Breast epithelium (tissue), 4 donors: ENCODE measurements around the gene EML1. TPM values are rescaled to one million over a fixed set of nuclear protein-coding genes. Genes with fewer than 3 reads are reported as not detected.

Experiments
- DNase-seq, 2 donors: peaks; one replicate each; pipeline ENCODE4 v3.0.0-alpha.2; 2019; ENCODE audit warnings: low spot score in 2 of 2
- H3K27ac ChIP-seq, 2 donors: fragments of 200-600 bp; sonication (generic) in 1 of 2; one replicate each; pipeline ENCODE4 v1.5.1; 2016 to 2019; ENCODE audit warnings: mild to moderate bottlenecking in 1 of 2
- H3K27me3 ChIP-seq, 2 donors: fragments of 200-600 bp; sonication (generic) in 1 of 2; one replicate each; pipeline versions ENCODE4 v1.5.1 to v1.6.0; 2017 to 2019; ENCODE audit warnings: control low read depth in 1 of 2, mild to moderate bottlenecking in 1 of 2
- H3K36me3 ChIP-seq: fragments of 200-600 bp; one replicate; pipeline ENCODE4 v1.5.1; 2019
- H3K4me1 ChIP-seq, 2 donors: fragments of 200-600 bp; sonication (generic); one replicate each; pipeline ENCODE4 v1.5.1; 2016 to 2019; ENCODE audit warnings: control low read depth in 1 of 2
- H3K4me3 ChIP-seq, 3 donors: fragments of 200-600 bp; sonication (generic); 1 replicate in 2 of 3; 2 replicates in 1 of 3; pipeline ENCODE4 v1.5.1; 2016 to 2019; ENCODE audit warnings: mild to moderate bottlenecking in 3 of 3, moderate library complexity in 2 of 3
- H3K9me3 ChIP-seq, 2 donors: fragments of 200-600 bp; sonication (generic) in 1 of 2; one replicate each; pipeline ENCODE4 v1.5.1; 2016 to 2019; ENCODE audit warnings: control low read depth in 1 of 2
- CTCF ChIP-seq, 3 donors: fragments of 450-650 bp; IDR thresholded peaks; one replicate each; pipeline ENCODE4 v1.5.1; 2016 to 2017; ENCODE audit warnings: antibody characterized with exemption in 3 of 3, mild to moderate bottlenecking in 3 of 3, moderate library complexity in 3 of 3
- POLR2A ChIP-seq: fragments of 450-650 bp; IDR thresholded peaks from one replicate; pipeline ENCODE4 v1.6.1; 2016; ENCODE audit warnings: antibody characterized with exemption, mild to moderate bottlenecking, moderate library complexity
- POLR2AphosphoS5 ChIP-seq, 3 donors: sonication (generic); formaldehyde crosslinking; IDR thresholded peaks; one replicate each; pipeline ENCODE4 v1.6.1; 2017; ENCODE audit warnings: antibody characterized with exemption in 3 of 3
- intact Hi-C: fragments of 100-400 bp; cut with DNase I; formaldehyde crosslinking; loops from one replicate; pipeline ENCODE4 v1.15.1; 2023; ENCODE audit warnings: low total_unique reads
- total RNA-seq, 3 donors: library from RNA; depleted of rRNA; stranded (reverse); fragments of >200 nt; gene quantifications; one replicate each; pipeline ENCODE4 v1.1.0, GENCODE V29; 2016

The EML1 gene
- total RNA-seq, 3 donors from 2014 or later = 11.3 to 26.1 (median 25.9) TPM

DNA sequence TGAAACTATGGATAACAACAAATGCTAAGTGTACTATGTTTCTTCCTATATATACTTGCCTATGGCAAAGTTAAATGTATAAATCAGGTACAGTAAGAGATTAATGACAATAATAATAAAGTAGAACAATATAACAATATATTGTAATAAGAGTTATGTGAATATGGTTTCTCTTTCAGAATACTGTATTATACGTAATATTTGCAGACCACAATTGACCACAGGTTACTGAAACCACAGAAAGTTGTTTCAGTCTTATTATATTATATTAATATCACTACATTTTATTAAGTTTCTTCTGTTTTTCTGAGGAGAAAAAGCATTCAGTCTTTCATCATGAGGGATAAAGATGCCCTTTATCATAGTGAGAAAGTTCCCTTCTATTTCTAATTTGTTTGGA is 131.2 kb downstream of the EML1 start:
- TF ChIP-seq CTCF (IDR thresholded peaks at IDR 0.05) (no peak), POLR2A (no peak), POLR2AphosphoS5 (IDR thresholded peaks at IDR 0.05) (no peak)

GRCh38 chr14:99925471-99925870 is 132.3 kb downstream of the EML1 start:
- H3K9me3 ChIP-seq = no peaks in the 10 kb centered on the region
- H3K4me1 ChIP-seq = no peaks in the 10 kb centered on the region
- DNase-seq = no peak
- no peak overlapping the region for H3K27ac ChIP-seq
- H3K27me3 ChIP-seq = no peaks in the 10 kb centered on the region
- TF ChIP-seq CTCF (IDR thresholded peaks at IDR 0.05) (no peak), POLR2AphosphoS5 (IDR thresholded peaks at IDR 0.05) (no peak), POLR2A (no peak)
- H3K4me3 ChIP-seq = no peak overlapping the region
- intact Hi-C loops = no loop called here
- no peaks in the 10 kb centered on the region for H3K36me3 ChIP-seq

More for the DNA sequence above, 131.2 kb downstream of the EML1 start:
- no peak for DNase-seq
- Histone ChIP-seq H3K27me3 (no peaks in the 10 kb centered on the region), H3K4me3 (no peak overlapping the region), H3K9me3 (no peaks in the 10 kb centered on the region), H3K27ac (no peak overlapping the region), H3K4me1 (no peaks in the 10 kb centered on the region), H3K36me3 (no peaks in the 10 kb centered on the region)
- intact Hi-C loops = no loop called here

- intact Hi-C loops = no loop called here
- H3K4me1 ChIP-seq = no peaks in the 10 kb centered on the region
- no peak overlapping the region for H3K27ac ChIP-seq
- no peaks in the 10 kb centered on the region for H3K36me3 ChIP-seq
- no peak overlapping the region for H3K4me3 ChIP-seq
- DNase-seq = no peak
- no peaks in the 10 kb centered on the region for H3K27me3 ChIP-seq
- no peaks in the 10 kb centered on the region for H3K9me3 ChIP-seq
- TF ChIP-seq POLR2AphosphoS5 (IDR thresholded peaks at IDR 0.05) = no peak
- TF ChIP-seq POLR2A = no peak
- TF ChIP-seq CTCF (IDR thresholded peaks at IDR 0.05) = no peak
Measured at GRCh38 chr14:99928963-99929362, 135.8 kb downstream of the EML1 start.

- no peak overlapping the region for H3K27ac ChIP-seq
- no peak overlapping the region for H3K4me3 ChIP-seq
- H3K36me3 ChIP-seq = no peaks in the 10 kb centered on the region
- no peaks in the 10 kb centered on the region for H3K4me1 ChIP-seq
- TF ChIP-seq POLR2AphosphoS5 (IDR thresholded peaks at IDR 0.05) (no peak), CTCF (IDR thresholded peaks at IDR 0.05) (no peak), POLR2A (no peak)
- no peak for DNase-seq
- intact Hi-C loops = no loop called here
- no peaks in the 10 kb centered on the region for H3K27me3 ChIP-seq
- H3K9me3 ChIP-seq = no peaks in the 10 kb centered on the region
Measured at GRCh38 chr14:99929601-99930000, 136.4 kb downstream of the EML1 start.

GRCh38 chr14:99930420-99931274 is 137.4 kb downstream of the EML1 start:
- H3K27ac ChIP-seq = no peak overlapping the region
- H3K4me1 ChIP-seq = no peaks in the 10 kb centered on the region
- intact Hi-C loops = no loop called here
- no peak overlapping the region for H3K4me3 ChIP-seq
- H3K27me3 ChIP-seq = no peaks in the 10 kb centered on the region
- H3K9me3 ChIP-seq = no peaks in the 10 kb centered on the region
- H3K36me3 ChIP-seq = no peaks in the 10 kb centered on the region
- no peak for DNase-seq
- TF ChIP-seq POLR2A = no peak
- no peak for TF ChIP-seq POLR2AphosphoS5 (IDR thresholded peaks at IDR 0.05)
- TF ChIP-seq CTCF (IDR thresholded peaks at IDR 0.05) = no peak
